ENCODE results near the gene CGN. TPM values are rescaled to one million over a fixed set of nuclear protein-coding genes. Genes with fewer than 3 reads are reported as not detected.

Gene CGN
- total and polyA plus RNA-seq, 2 of the 13 experiments (the other 11 are each of a cell fraction or from before 2014, with no cell fraction given): 0.75 to 0.81 TPM

- TF ChIP-seq MLXIP (CRISPR knock-in tag; IDR thresholded peaks at IDR 0.05; ENCODE audit: borderline replicate concordance) (no peak), SYNCRIP (IDR thresholded peaks at IDR 0.05; ENCODE audit: insufficient read depth, low read depth, low read length) (no peak), RXRB (CRISPR knock-in tag; IDR thresholded peaks at IDR 0.05; ENCODE audit: borderline replicate concordance) (no peak), KMT2A (CRISPR knock-in tag; IDR thresholded peaks at IDR 0.05) (no peak), TFE3 (CRISPR knock-in tag; IDR thresholded peaks at IDR 0.05) (peak; percentile 59; the same call in 1 of the 2 replicates), SAP130 (CRISPR knock-in tag; IDR thresholded peaks at IDR 0.05; ENCODE audit: low read depth) (peak; percentile 33; the same call in 1 of the 2 replicates), ZBTB3 (CRISPR knock-in tag; IDR thresholded peaks at IDR 0.05; ENCODE audit: borderline replicate concordance, low read depth) (no peak), ZNF558 (CRISPR knock-in tag; IDR thresholded peaks at IDR 0.05; ENCODE audit: borderline replicate concordance) (no peak), MED13 (CRISPR knock-in tag; IDR thresholded peaks at IDR 0.05) (no peak), HMG20B (CRISPR knock-in tag; conservative IDR thresholded peaks at IDR 0.05) (no peak), DMTF1 (CRISPR knock-in tag; IDR thresholded peaks at IDR 0.05) (no peak), ZNF790 (CRISPR knock-in tag; IDR thresholded peaks at IDR 0.05; ENCODE audit: borderline replicate concordance) (no peak), MEIS1 (CRISPR knock-in tag; IDR thresholded peaks at IDR 0.05; ENCODE audit: borderline replicate concordance) (0 out of 2 replicates have a peak, but pooled peaks have one; percentile 38), ZBTB7B (CRISPR knock-in tag; IDR thresholded peaks at IDR 0.05) (0 out of 2 replicates have a peak, but pooled peaks have one; percentile 21), SALL1 (CRISPR knock-in tag; IDR thresholded peaks at IDR 0.05) (peak; percentile 46; the same call in 1 of the 2 replicates), HNRNPLL (IDR thresholded peaks at IDR 0.05; ENCODE audit: low read depth, low read length, poor library complexity, severe bottlenecking) (no peak), GATA4 (IDR thresholded peaks at IDR 0.05; ENCODE audit: borderline replicate concordance, low read depth) (no peak), HOXD1 (CRISPR knock-in tag; IDR thresholded peaks at IDR 0.05) (no peak), ZNF839 (CRISPR knock-in tag; IDR thresholded peaks at IDR 0.05; ENCODE audit: borderline replicate concordance) (no peak), ATF1 (CRISPR knock-in tag; IDR thresholded peaks at IDR 0.05) (no peak), HNF4A (CRISPR knock-in tag; IDR thresholded peaks at IDR 0.05) (peak; percentile 62), PREB (CRISPR knock-in tag; IDR thresholded peaks at IDR 0.05) (no peak)
Observed at GRCh38 chr1:151565502-151566189, 54.5 kb downstream of the CGN start (continued).
